NCI-H524 (cell line): ENCODE measurements around the gene PCBD1.

Source experiments
- DNase-seq, 2 experiments: peaks; one replicate each; lab custom pipeline; 2025; lab: John Stamatoyannopoulos, UW

PCBD1 gene

GRCh38 chr10:70902661-70903261, 14.4 kb upstream of the PCBD1 start:
- peak in 1 of 2 experiments; percentile 4 for DNase-seq

- DNase-seq = no peak
Observed at GRCh38 chr10:70901276-70901878, 13.0 kb upstream of the PCBD1 start.

- no peak for DNase-seq
Observed at GRCh38 chr10:70899096-70899495, 10.7 kb upstream of the PCBD1 start.

DNA sequence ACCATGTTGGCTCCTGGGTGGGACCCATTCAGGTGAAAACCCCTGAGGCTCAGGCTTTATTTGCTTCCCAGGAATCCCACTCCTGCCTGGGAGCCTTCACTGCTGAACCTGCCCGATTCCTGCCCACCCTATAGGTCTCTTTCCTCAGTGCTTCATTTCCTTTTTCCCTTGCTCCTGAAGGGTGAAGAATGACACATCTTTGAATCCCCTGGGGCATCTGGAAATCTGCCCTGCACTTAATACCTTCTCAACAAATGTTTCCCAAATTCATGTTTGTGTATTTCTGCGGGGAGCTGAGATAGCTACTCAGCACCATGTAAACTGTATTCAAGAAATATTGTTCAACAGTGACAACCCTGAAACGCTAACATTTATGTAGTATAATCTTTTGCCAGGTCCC, 10.3 kb upstream of the PCBD1 start:
- DNase-seq = no peak

GRCh38 chr10:70896551-70896950, 8.2 kb upstream of the PCBD1 start:
- DNase-seq = no peak

DNA sequence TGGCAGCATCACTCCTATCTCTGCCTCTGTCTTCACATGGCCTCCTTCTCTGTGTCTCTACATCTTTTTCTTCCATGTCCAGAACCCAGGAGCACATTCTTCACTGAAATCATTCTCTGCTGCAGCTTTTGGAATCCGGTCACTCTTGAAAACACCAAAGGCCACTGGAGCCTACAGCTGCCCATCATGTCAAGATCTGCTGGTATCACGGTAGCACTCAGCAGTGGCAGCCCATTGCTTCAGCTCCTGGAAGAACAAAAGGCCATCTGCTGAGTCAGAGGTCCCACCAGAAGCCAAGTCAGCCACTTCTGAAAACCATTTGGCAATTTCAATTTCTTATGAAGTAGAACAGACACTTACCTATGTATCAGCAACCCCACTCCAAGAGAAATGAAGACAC, 6.1 kb upstream of the PCBD1 start:
- no peak for DNase-seq

GRCh38 chr10:70893227-70894006, 5.1 kb upstream of the PCBD1 start:
- no peak for DNase-seq

- no peak for DNase-seq
Observed at GRCh38 chr10:70892631-70893030, 4.3 kb upstream of the PCBD1 start.

- no peak for DNase-seq
Observed at GRCh38 chr10:70891627-70892026, 3.3 kb upstream of the PCBD1 start.

DNA sequence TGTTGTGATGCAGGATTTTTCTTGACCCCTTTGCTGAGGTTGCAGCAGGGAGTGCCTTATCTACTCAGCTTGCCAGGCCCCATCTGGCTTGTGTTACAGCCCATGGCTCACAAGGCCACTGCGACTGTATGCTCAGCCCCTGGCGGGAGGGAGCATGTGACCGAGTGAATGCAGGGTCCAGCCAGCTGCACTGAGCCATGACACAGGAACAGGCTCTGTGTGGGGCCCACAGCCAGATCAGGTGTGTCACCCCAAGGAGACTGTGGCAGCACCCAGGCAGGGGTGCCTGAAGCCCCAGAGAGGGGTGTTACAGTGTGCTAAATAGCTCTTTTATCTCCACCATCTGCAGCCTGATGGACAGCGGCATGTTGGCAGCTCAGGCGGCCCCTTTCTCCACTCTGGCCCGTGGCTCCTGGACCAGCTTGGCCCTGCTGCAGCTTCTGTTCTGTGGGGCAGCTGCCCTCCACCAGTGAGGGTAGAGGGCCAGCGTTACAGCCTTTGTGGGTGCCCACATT, 2.6 kb upstream of the PCBD1 start:
- peak in 1 of 2 experiments; percentile 12 for DNase-seq

GRCh38 chr10:70889291-70889690, 926 bp upstream of the PCBD1 start:
- DNase-seq = no peak

- no peak for DNase-seq
Observed at GRCh38 chr10:70886921-70887665, 1.3 kb downstream of the PCBD1 start.

DNA sequence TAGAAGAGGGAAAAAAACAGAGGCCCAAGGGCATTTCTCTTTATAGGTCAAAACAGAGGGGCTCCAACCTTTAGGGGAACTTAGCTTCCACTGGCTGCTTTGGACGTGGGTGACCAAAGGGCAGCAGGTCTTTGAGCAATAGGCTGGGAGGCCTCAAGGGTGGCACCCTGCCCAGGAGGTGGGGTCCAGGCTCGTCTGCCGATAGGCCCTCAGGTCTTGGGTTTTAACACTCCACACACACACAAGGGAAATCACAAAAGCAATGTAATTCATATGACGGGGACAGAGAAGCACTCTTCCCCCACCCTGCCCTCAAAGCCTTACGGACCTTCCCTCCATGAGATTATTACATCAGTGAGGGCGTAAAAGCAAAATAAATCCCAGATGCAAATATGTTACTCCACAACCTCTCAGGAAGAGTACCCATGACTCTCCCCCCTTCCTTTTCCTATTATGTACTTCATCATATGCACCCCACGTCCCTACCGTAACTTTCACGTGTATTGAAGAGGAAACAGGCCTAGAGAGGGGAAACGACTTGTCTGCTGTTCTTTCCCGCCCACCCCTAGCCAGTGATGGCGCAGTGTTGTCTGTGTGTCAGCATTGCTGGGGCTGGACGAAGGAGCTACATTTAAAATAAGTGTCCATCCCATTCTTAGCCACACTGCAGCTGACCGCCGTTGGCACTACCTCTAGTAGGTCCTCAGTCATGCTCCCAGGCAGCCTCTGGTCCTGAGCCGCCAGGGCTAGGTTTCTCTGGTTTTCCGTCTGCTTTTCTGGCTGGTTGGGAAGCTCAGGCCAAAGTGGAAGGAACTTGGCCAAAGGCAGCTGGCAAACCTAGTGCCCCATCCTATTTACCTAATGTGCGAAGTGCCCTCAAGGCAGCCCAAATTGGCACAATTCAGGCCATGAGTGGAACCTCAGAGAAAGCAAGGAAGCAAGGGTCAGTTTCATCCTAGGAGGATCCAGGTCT, 2.1 kb downstream of the PCBD1 start:
- DNase-seq = no peak

- DNase-seq = no peak
Observed at GRCh38 chr10:70885481-70885880, 2.9 kb downstream of the PCBD1 start.

DNA sequence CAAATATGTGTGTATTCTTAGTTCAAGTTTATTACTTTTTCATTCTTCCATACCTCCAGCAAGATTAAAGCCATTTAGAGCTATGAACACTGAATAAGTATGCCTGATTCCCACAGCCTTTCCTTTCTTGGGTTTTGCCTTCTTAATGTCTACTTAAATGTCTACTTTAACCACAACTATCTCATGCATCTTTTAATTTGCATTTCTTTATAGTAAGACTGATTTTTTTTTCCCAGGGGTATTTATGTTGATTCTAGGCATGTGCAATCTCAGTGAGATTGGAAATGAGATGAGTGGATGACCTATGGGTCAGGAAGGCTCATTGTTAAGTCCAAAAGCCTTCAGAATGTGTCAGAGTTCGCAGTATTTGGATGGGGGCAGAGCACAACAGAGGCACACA, 3.6 kb downstream of the PCBD1 start:
- DNase-seq = no peak

GRCh38 chr10:70880077-70880534, 8.3 kb downstream of the PCBD1 start:
- peak; percentile 11 to 45 for DNase-seq

- DNase-seq = no peak
Observed at GRCh38 chr10:70879207-70879606, 9.2 kb downstream of the PCBD1 start.

DNA sequence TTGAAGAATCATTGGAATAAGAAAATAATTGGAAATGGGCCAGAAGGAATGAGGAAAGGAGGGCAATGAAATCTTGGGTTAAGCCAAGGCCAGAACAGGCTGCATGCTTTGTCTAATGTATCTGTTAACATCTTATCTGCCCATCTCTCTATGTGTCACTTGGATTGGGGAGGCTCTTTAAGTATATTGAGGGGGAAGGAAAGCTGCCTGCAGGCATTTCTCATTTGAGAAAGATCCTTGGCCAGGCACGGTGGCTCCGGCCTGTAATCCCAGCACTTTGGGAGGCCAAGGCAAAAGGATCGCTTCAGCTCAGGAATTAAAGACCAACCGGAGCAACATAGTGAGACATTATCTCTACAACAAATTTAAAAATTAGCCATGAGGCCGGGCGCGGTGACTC, 14.3 kb downstream of the PCBD1 start:
- no peak for DNase-seq

GRCh38 chr10:70872291-70872690, 16.1 kb downstream of the PCBD1 start:
- no peak for DNase-seq

DNA sequence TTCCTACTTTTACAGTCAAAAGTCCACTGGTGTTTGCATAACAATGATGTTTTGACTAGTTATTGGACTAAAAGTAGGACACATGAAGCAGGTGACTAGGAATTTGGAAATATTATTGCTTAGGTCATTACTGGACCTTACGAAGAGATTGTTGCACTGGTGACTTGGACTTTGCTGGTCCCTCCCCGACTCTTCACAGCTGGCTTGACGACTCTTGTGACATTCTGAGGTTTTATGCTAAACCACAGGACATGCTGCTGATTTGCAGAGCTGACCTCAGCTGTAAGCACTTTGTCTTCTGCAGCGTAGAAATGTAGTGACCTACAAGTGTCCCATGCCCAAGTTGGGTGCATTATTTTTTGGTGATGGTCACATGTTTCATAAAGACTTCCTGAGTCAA, 21.9 kb downstream of the PCBD1 start:
- no peak for DNase-seq

- DNase-seq = no peak
Observed at GRCh38 chr10:70864935-70865334, 23.4 kb downstream of the PCBD1 start.
